ENCODE results near the gene LGALS12. TPM values are rescaled to one million over a fixed set of nuclear protein-coding genes. Genes with fewer than 3 reads are reported as not detected.
A peak's percentile ranks its signal among the peaks of the same experiment; 100 is the strongest.

The LGALS12 gene
- total and polyA plus RNA-seq, 7 experiments from 2014 or later = 1.3 TPM; not detected in 6

- peaks cover 35 to 51% of the 10 kb centered on the region in 2 donors for H3K4me1 ChIP-seq (ENCODE audit: control insufficient read depth in 2 of 2, insufficient read depth in 2 of 2, low read length in 2 of 2)
- CTCF ChIA-PET = interaction anchor here (1.0 to 4.2 kb wide), 3 partner anchors 15 to 75 kb away, joined by 3 to 25 read pairs (median 5); partner anchors contain the start of gene PLAAT4
- H3K27ac Mint-ChIP-seq = peak overlapping the region; percentile 88 to 100 (median 96)
- intact Hi-C loops (cut with micrococcal nuclease) = loop anchor here (1.0 to 5.0 kb wide), 6 partner anchors 8 to 129 kb away; partner anchors contain the start of genes PLAAT3 (in 1 of the 2) and RTN3 (in 1 of the 2)
- no peak for DNase-seq
- H3K36me3 Mint-ChIP-seq = peaks cover 0 to 14% (median 0%) of the 10 kb centered on the region in 5 donors
- H3K27me3 ChIP-seq (ENCODE audit: control insufficient read depth in 2 of 2, insufficient read depth in 2 of 2, low read length in 2 of 2) = no peaks in the 10 kb centered on the region
- peak overlapping the region; percentile 26 to 95 (median 89) for H3K4me3 Mint-ChIP-seq
- H3K27me3 Mint-ChIP-seq = no peaks in the 10 kb centered on the region
- POLR2A ChIA-PET = interaction anchor here (0.7 to 6.9 kb wide), 7 partner anchors 8 to 408 kb away, joined by 3 to 172 read pairs (median 7); partner anchors contain the start of gene PLAAT4
- H3K27ac ChIP-seq (ENCODE audit: low read depth, low read length) = peak overlapping the region; percentile 54
- ATAC-seq = no peak
- H3K4me3 ChIP-seq (ENCODE audit: low read length) = peak overlapping the region; percentile 51
- H3K36me3 ChIP-seq (ENCODE audit: control insufficient read depth in 2 of 3, insufficient read depth in 3 of 3, low read length in 3 of 3) = no peaks in the 10 kb centered on the region
- H3K9me3 Mint-ChIP-seq = no peaks in the 10 kb centered on the region
- H3K4me1 Mint-ChIP-seq = peaks cover 31 to 83% (median 74%) of the 10 kb centered on the region in 7 donors
- H3K9me3 ChIP-seq (ENCODE audit: control insufficient read depth in 2 of 3, low read length in 3 of 3) = no peaks in the 10 kb centered on the region
These were observed 47.0 kb downstream of the LGALS12 start for GRCh38 chr11:63552921-63553320.

- POLR2A ChIA-PET = interaction anchor here (0.7 to 6.9 kb wide), 6 partner anchors 9 to 408 kb away, joined by 3 to 172 read pairs (median 6); partner anchors contain the start of genes PLAAT2 and PLAAT4
- no peaks in the 10 kb centered on the region for H3K9me3 ChIP-seq (ENCODE audit: control insufficient read depth in 2 of 3, low read length in 3 of 3)
- peak overlapping the region; percentile 51 for H3K4me3 ChIP-seq (ENCODE audit: low read length)
- H3K27me3 ChIP-seq (ENCODE audit: control insufficient read depth in 2 of 2, insufficient read depth in 2 of 2, low read length in 2 of 2) = no peaks in the 10 kb centered on the region
- peak overlapping the region; percentile 78 to 95 (median 88) for H3K4me3 Mint-ChIP-seq
- H3K36me3 Mint-ChIP-seq = peaks cover 0 to 14% (median 0%) of the 10 kb centered on the region in 5 donors
- H3K27me3 Mint-ChIP-seq = no peaks in the 10 kb centered on the region
- peaks cover 35 to 51% of the 10 kb centered on the region in 2 donors for H3K4me1 ChIP-seq (ENCODE audit: control insufficient read depth in 2 of 2, insufficient read depth in 2 of 2, low read length in 2 of 2)
- DNase-seq (peak in 7 of 9 donors; percentile 41 to 61 (median 53)), ATAC-seq (peak; percentile 85)
- H3K4me1 Mint-ChIP-seq = peaks cover 33 to 81% (median 77%) of the 10 kb centered on the region in 7 donors
- CTCF ChIA-PET = interaction anchor here (0.7 to 4.2 kb wide), 6 partner anchors 14 to 76 kb away, joined by 3 to 25 read pairs (median 4); partner anchors contain the start of gene PLAAT4
- no peaks in the 10 kb centered on the region for H3K9me3 Mint-ChIP-seq
- peak overlapping the region; percentile 88 to 100 (median 96) for H3K27ac Mint-ChIP-seq
- peak overlapping the region; percentile 54 for H3K27ac ChIP-seq (ENCODE audit: low read depth, low read length)
- no peaks in the 10 kb centered on the region for H3K36me3 ChIP-seq (ENCODE audit: control insufficient read depth in 2 of 3, insufficient read depth in 3 of 3, low read length in 3 of 3)
- intact Hi-C loops (cut with micrococcal nuclease) = loop anchor here (1.0 to 5.0 kb wide), 7 partner anchors 8 to 129 kb away; partner anchors contain the start of genes PLAAT3 (in 1 of the 2) and RTN3 (in 1 of the 2)
These were observed 47.9 kb downstream of the LGALS12 start for GRCh38 chr11:63553759-63554158.

DNA sequence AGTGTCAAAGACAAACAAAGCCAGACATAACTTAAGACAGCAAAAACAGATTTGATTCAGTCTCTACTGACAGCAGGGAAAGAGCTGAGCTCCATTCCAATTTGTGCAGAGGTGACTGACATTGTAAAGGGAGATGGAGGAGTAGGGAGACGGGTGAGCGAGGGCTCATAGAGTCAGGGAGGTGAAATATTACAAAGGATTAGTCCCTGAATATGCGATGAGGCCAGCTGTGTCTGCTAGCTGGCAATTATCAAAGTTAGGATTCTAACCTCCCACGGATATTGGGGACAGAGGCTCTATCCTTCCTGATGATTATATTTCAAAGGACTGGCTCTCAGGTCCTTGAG lies 49.0 kb downstream of the LGALS12 start:
- H3K9me3 Mint-ChIP-seq = no peaks in the 10 kb centered on the region
- CTCF ChIA-PET = interaction anchor here (0.6 to 4.2 kb wide), 2 partner anchors 17 to 127 kb away, joined by 3 to 25 read pairs; partner anchors contain the start of genes PLAAT4 and RTN3
- Histone ChIP-seq H3K4me1 (ENCODE audit: control insufficient read depth in 2 of 2, insufficient read depth in 2 of 2, low read length in 2 of 2) (peaks cover 35 to 51% of the 10 kb centered on the region in 2 donors), H3K9me3 (ENCODE audit: control insufficient read depth in 2 of 3, low read length in 3 of 3) (no peaks in the 10 kb centered on the region), H3K27ac (ENCODE audit: low read depth, low read length) (peak overlapping the region; percentile 3), H3K36me3 (ENCODE audit: control insufficient read depth in 2 of 3, insufficient read depth in 3 of 3, low read length in 3 of 3) (no peaks in the 10 kb centered on the region), H3K27me3 (ENCODE audit: control insufficient read depth in 2 of 2, insufficient read depth in 2 of 2, low read length in 2 of 2) (no peaks in the 10 kb centered on the region), H3K4me3 (ENCODE audit: low read length) (no peak overlapping the region)
- ATAC-seq = no peak
- no peak for DNase-seq
- H3K36me3 Mint-ChIP-seq = peaks cover 0 to 11% (median 0%) of the 10 kb centered on the region in 5 donors
- peak overlapping the region in 8 of 9 donors; percentile 86 to 98 (median 95) for H3K27ac Mint-ChIP-seq
- no peaks in the 10 kb centered on the region for H3K27me3 Mint-ChIP-seq
- peak overlapping the region in 8 of 10 donors; percentile 2 to 92 (median 54) for H3K4me3 Mint-ChIP-seq
- H3K4me1 Mint-ChIP-seq = peaks cover 34 to 85% (median 77%) of the 10 kb centered on the region in 7 donors
- intact Hi-C loops (cut with micrococcal nuclease) = loop anchor here (1.0 to 5.0 kb wide), 3 partner anchors 9 to 127 kb away; partner anchors contain the start of genes PLAAT3 (in 1 of the 2) and RTN3 (in 1 of the 2)
- POLR2A ChIA-PET = interaction anchor here (0.6 to 6.9 kb wide), 5 partner anchors 13 to 31 kb away, joined by 4 to 172 read pairs (median 7); partner anchors contain the start of gene PLAAT4

DNA sequence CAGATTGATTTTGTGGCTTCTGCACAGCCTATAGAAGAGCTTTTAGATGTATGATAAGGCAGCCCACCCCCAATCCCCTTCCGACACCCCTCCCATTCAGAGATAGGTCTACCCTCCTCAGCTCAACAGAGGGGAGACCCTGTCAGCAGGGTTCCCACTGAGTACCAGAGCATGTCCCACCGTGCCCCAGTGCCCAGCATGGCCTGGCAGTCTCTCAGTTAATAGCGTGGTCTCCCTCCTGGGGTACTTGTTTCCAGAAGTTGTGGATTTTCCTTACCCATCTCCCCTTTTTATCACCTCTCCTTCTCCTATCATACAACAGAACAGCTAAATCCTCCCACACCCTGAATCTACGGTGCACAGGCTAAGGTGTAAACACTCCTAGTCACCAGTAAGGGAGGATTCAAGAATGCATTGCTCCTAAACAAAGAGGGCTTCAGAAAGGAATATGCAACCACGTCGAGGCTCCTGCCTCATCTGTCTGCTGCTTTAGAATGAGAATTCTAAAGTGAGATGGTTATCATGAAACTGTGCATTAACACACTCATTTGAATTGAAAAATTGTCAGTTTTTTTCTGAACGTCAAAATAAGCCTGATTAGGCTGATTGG lies 50.6 kb downstream of the LGALS12 start:
- no peaks in the 10 kb centered on the region for H3K36me3 ChIP-seq (ENCODE audit: control insufficient read depth in 2 of 3, insufficient read depth in 3 of 3, low read length in 3 of 3)
- no peaks in the 10 kb centered on the region for H3K27me3 Mint-ChIP-seq
- H3K27ac Mint-ChIP-seq = peak overlapping the region in 8 of 9 donors; percentile 2 to 96 (median 44)
- intact Hi-C loops (cut with micrococcal nuclease) = no loop called here
- no peak overlapping the region for H3K4me3 ChIP-seq (ENCODE audit: low read length)
- peaks cover 44 to 92% (median 82%) of the 10 kb centered on the region in 7 donors for H3K4me1 Mint-ChIP-seq
- H3K4me3 Mint-ChIP-seq = no peak overlapping the region
- no peaks in the 10 kb centered on the region for H3K9me3 Mint-ChIP-seq
- H3K9me3 ChIP-seq (ENCODE audit: control insufficient read depth in 2 of 3, low read length in 3 of 3) = no peaks in the 10 kb centered on the region
- CTCF ChIA-PET = interaction anchor here (1.3 kb wide), 1 partner anchor 77 kb away, joined by 3 read pairs; no protein-coding TSS in a partner anchor
- no peak overlapping the region for H3K27ac ChIP-seq (ENCODE audit: low read depth, low read length)
- H3K36me3 Mint-ChIP-seq = peaks cover 0 to 7% (median 0%) of the 10 kb centered on the region in 5 donors
- no peaks in the 10 kb centered on the region for H3K27me3 ChIP-seq (ENCODE audit: control insufficient read depth in 2 of 2, insufficient read depth in 2 of 2, low read length in 2 of 2)
- DNase-seq (no peak), ATAC-seq (no peak)
- peaks cover 46 to 65% of the 10 kb centered on the region in 2 donors for H3K4me1 ChIP-seq (ENCODE audit: control insufficient read depth in 2 of 2, insufficient read depth in 2 of 2, low read length in 2 of 2)
- POLR2A ChIA-PET = interaction anchor here (0.8 to 1.8 kb wide), 5 partner anchors 8 to 21 kb away, joined by 3 to 5 read pairs (median 4); no protein-coding TSS in a partner anchor

DNA sequence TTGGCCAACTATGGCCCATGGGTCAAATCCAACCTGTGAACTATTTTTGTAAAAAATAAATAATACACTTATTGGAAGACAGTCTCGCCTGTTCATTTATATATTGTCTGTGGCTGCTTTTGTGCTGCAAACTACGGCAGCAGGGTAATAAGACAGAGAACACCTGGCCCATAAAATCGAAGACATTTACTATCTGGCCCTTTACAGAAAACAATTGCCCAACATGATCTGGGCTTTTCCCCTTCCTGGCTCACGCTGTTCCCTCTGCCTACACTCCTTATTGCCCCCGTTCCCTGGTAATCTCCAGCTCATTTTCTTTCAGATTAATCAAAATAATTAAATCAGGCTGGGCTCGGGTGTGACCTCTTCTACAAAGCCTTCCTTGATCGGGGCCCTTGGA lies 51.7 kb downstream of the LGALS12 start:
- Histone ChIP-seq H3K4me1 (ENCODE audit: control insufficient read depth in 2 of 2, insufficient read depth in 2 of 2, low read length in 2 of 2) (peaks cover 36 to 61% of the 10 kb centered on the region in 2 donors), H3K36me3 (ENCODE audit: control insufficient read depth in 2 of 3, insufficient read depth in 3 of 3, low read length in 3 of 3) (no peaks in the 10 kb centered on the region), H3K9me3 (ENCODE audit: control insufficient read depth in 2 of 3, low read length in 3 of 3) (no peaks in the 10 kb centered on the region), H3K27me3 (ENCODE audit: control insufficient read depth in 2 of 2, insufficient read depth in 2 of 2, low read length in 2 of 2) (no peaks in the 10 kb centered on the region), H3K27ac (ENCODE audit: low read depth, low read length) (no peak overlapping the region), H3K4me3 (ENCODE audit: low read length) (no peak overlapping the region)
- intact Hi-C loops (cut with micrococcal nuclease) = no loop called here
- no peaks in the 10 kb centered on the region for H3K9me3 Mint-ChIP-seq
- H3K4me3 Mint-ChIP-seq = no peak overlapping the region
- no peak for ATAC-seq
- H3K4me1 Mint-ChIP-seq = peaks cover 40 to 92% (median 80%) of the 10 kb centered on the region in 7 donors
- H3K27me3 Mint-ChIP-seq = no peaks in the 10 kb centered on the region
- DNase-seq = no peak
- POLR2A ChIA-PET = interaction anchor here (1.7 kb wide), 1 partner anchor 12 kb away, joined by 5 read pairs; no protein-coding TSS in a partner anchor
- peak overlapping the region in 6 of 9 donors; percentile 0 to 96 (median 38) for H3K27ac Mint-ChIP-seq
- CTCF ChIA-PET = no interaction called here
- peaks cover 0 to 7% (median 0%) of the 10 kb centered on the region in 5 donors for H3K36me3 Mint-ChIP-seq

DNA sequence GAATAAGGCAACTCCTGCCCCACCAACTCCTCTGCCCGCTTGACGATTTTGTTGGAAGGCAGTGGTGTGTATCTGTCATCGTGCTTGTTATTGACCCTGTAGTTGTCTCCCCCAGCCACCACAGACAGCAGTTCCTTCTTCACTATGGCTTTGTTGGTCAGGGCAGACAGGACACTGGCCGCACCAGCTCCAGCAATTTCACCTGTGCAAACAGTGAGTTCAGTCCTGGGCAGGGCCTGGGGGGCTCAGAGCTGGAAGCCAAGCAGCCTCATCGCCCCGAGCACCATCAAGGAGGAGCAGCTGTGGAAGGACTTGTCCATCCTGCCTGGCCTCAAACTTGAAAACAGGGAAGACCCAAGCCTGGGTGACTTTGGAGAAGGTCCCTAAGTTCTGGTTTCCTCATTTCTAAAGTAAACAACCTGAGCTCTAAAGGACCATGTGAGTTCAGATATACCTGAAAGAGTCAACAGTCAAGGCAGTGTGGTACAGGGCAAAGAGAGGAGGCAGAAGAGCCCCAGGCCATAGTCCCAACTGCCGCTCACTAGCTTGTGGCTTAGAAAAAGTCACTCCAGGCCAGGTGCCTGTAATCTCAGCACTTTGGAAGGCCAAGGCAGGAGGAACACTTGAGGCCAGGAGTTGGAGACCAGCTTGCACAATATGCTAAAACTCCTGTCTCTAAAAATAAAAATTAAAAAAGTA lies 52.7 kb downstream of the LGALS12 start:
- intact Hi-C loops (cut with micrococcal nuclease) = no loop called here
- Mint-ChIP-seq H3K9me3 (no peaks in the 10 kb centered on the region), H3K36me3 (peaks cover 0 to 3% (median 0%) of the 10 kb centered on the region in 5 donors), H3K27ac (peak overlapping the region in 7 of 9 donors; percentile 4 to 84 (median 38)), H3K4me3 (no peak overlapping the region), H3K4me1 (peaks cover 36 to 86% (median 73%) of the 10 kb centered on the region in 7 donors), H3K27me3 (no peaks in the 10 kb centered on the region)
- Histone ChIP-seq H3K4me1 (ENCODE audit: control insufficient read depth in 2 of 2, insufficient read depth in 2 of 2, low read length in 2 of 2) (peaks cover 25 to 51% of the 10 kb centered on the region in 2 donors), H3K27me3 (ENCODE audit: control insufficient read depth in 2 of 2, insufficient read depth in 2 of 2, low read length in 2 of 2) (no peaks in the 10 kb centered on the region), H3K36me3 (ENCODE audit: control insufficient read depth in 2 of 3, insufficient read depth in 3 of 3, low read length in 3 of 3) (no peaks in the 10 kb centered on the region), H3K27ac (ENCODE audit: low read depth, low read length) (no peak overlapping the region), H3K9me3 (ENCODE audit: control insufficient read depth in 2 of 3, low read length in 3 of 3) (no peaks in the 10 kb centered on the region), H3K4me3 (ENCODE audit: low read length) (no peak overlapping the region)
- ChIA-PET POLR2A (interaction anchor here (0.6 to 3.3 kb wide), 5 partner anchors 9 to 818 kb away, joined by 3 to 15 read pairs (median 5); partner anchors contain the start of gene PLAAT4), CTCF (interaction anchor here (1.2 kb wide), 1 partner anchor 22 kb away, joined by 3 read pairs; the partner anchor contains the start of gene PLAAT4)
- ATAC-seq (no peak), DNase-seq (no peak)
